Measurements from ENCODE around the gene RNF182.

Gene RNF182

DNA sequence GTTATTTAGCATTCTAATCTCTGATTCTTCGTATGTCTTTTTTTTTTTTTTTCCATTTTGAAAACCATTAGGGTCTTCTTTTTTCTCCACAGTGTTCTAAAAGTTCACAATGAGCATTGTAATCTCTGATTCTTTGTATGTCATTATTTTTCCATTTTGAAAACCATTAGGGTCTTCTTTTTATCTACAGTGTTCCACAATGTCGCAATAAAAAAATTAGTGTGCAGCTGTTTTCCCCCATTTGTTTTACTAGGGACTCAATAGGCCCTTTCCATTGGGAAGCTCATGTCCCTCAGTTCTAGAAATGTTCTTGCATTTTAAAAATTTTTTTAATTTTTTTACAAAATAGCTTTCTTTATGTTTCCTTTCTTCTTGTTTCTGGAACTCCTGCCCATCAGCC lies 64.2 kb downstream of the RNF182 start:
- no peak for DNase-seq
- H3K4me1 Mint-ChIP-seq = no peaks in the 10 kb centered on the region
- H3K27me3 Mint-ChIP-seq = peaks cover 25% of the 10 kb centered on the region
- no peaks in the 10 kb centered on the region for H3K36me3 Mint-ChIP-seq
- CTCF ChIA-PET = interaction anchor here (0.7 kb wide), 1 partner anchor 32 kb away, joined by 3 read pairs; no protein-coding TSS in a partner anchor
- H3K4me3 Mint-ChIP-seq = no peak overlapping the region
- H3K27ac Mint-ChIP-seq = no peak overlapping the region
- H3K9me3 Mint-ChIP-seq = no peaks in the 10 kb centered on the region

DNA sequence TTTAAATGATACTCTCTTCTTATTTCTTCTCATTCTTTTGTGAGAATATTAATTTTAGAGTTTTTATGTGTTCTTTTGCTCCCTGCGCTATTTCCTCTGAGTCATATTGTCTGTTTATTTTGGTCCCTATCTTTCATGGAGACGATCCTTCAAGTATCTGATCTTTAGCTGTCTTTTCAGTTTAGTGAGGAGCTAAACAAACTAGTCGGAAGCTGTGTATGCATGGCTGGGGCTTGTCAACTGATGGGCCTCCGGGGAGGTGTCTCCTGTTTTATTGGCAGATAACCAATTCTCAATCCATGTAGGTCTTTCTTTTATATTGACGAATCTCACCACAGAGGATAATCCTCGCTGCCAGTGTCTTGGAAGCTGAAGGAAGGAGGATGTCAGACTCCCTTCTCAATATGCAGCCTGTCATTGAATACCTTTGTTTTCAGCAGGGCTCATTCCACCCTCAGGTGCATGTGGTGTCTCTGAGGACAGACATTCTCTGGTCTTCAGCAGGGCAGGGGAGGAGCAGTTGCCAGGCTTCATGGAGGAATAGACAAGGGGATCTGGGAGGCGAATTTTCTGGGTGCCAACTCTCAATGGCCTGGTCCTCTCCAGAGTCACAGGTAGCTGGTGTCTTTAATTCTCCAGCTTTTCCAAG lies 64.9 kb downstream of the RNF182 start:
- H3K4me3 Mint-ChIP-seq = no peak overlapping the region
- no peak for DNase-seq
- peaks cover 23% of the 10 kb centered on the region for H3K27me3 Mint-ChIP-seq
- CTCF ChIA-PET = interaction anchor here (0.7 kb wide), 1 partner anchor 31 kb away, joined by 3 read pairs; no protein-coding TSS in a partner anchor
- no peaks in the 10 kb centered on the region for H3K9me3 Mint-ChIP-seq
- H3K36me3 Mint-ChIP-seq = no peaks in the 10 kb centered on the region
- H3K4me1 Mint-ChIP-seq = no peaks in the 10 kb centered on the region
- no peak overlapping the region for H3K27ac Mint-ChIP-seq

- no peak for DNase-seq
- H3K27ac Mint-ChIP-seq = no peak overlapping the region
- no peaks in the 10 kb centered on the region for H3K4me1 Mint-ChIP-seq
- H3K9me3 Mint-ChIP-seq = no peaks in the 10 kb centered on the region
- H3K4me3 Mint-ChIP-seq = no peak overlapping the region
- peaks cover 24% of the 10 kb centered on the region for H3K27me3 Mint-ChIP-seq
- CTCF ChIA-PET = no interaction called here
- no peaks in the 10 kb centered on the region for H3K36me3 Mint-ChIP-seq
Observed at GRCh38 chr6:13990796-13991195, 66.0 kb downstream of the RNF182 start.

GRCh38 chr6:13991393-13991792 lies 66.6 kb downstream of the RNF182 start:
- no peak overlapping the region for H3K27ac Mint-ChIP-seq
- DNase-seq = no peak
- no peak overlapping the region for H3K4me3 Mint-ChIP-seq
- H3K36me3 Mint-ChIP-seq = no peaks in the 10 kb centered on the region
- peaks cover 22% of the 10 kb centered on the region for H3K27me3 Mint-ChIP-seq
- CTCF ChIA-PET = no interaction called here
- H3K9me3 Mint-ChIP-seq = no peaks in the 10 kb centered on the region
- no peaks in the 10 kb centered on the region for H3K4me1 Mint-ChIP-seq

GRCh38 chr6:13992417-13993055 lies 67.8 kb downstream of the RNF182 start:
- H3K36me3 Mint-ChIP-seq = no peaks in the 10 kb centered on the region
- DNase-seq = no peak
- H3K27ac Mint-ChIP-seq = no peak overlapping the region
- H3K27me3 Mint-ChIP-seq = peaks cover 21% of the 10 kb centered on the region
- no peaks in the 10 kb centered on the region for H3K4me1 Mint-ChIP-seq
- no peaks in the 10 kb centered on the region for H3K9me3 Mint-ChIP-seq
- CTCF ChIA-PET = no interaction called here
- H3K4me3 Mint-ChIP-seq = no peak overlapping the region

DNA sequence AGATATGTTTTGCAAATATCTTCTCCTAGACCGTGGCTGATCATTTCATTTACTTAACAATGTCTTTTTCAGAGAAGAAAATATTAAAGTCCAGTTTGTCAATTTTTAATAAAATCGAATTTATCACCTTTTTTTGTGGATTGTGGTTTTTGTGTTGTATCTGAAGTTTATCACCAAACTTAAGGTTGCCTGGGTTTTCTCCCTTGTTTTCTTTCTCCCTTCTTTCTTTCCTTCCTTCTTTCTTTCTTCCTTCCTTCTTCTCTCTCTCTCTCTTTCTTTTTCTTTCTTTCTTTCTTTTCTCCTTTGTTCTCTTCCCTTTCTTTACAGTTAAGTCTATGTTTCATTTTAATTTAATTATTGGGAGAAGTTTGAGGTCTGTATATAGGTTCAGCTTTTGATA lies 68.7 kb downstream of the RNF182 start:
- CTCF ChIA-PET = no interaction called here
- Mint-ChIP-seq H3K9me3 (no peaks in the 10 kb centered on the region), H3K27ac (no peak overlapping the region), H3K27me3 (peaks cover 18% of the 10 kb centered on the region), H3K36me3 (no peaks in the 10 kb centered on the region), H3K4me3 (no peak overlapping the region), H3K4me1 (no peaks in the 10 kb centered on the region)
- no peak for DNase-seq

- no peaks in the 10 kb centered on the region for H3K9me3 Mint-ChIP-seq
- CTCF ChIA-PET = no interaction called here
- no peak overlapping the region for H3K27ac Mint-ChIP-seq
- no peak overlapping the region for H3K4me3 Mint-ChIP-seq
- H3K36me3 Mint-ChIP-seq = no peaks in the 10 kb centered on the region
- no peaks in the 10 kb centered on the region for H3K4me1 Mint-ChIP-seq
- H3K27me3 Mint-ChIP-seq = peaks cover 14% of the 10 kb centered on the region
- no peak for DNase-seq
Observed at GRCh38 chr6:13998356-13998755, 73.6 kb downstream of the RNF182 start.

DNA sequence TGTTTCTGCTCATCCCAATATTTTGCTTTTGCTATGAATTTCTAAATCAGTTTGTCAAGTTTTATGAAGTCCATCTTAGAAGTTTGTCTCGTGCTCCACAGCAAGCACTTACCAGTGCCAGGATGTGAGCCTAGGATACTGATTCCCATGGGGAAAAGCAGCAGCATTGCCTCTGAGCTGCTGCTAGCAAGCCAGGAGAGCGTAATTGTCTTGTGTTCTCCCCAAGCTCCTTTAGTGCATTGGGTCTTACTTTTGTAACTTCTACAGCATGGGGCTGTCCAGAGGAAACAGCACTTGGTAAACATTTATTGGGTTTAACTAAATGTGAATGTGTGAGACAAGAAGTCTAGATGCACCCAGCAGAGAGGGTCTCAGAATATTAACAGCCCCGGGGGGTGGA lies 76.1 kb downstream of the RNF182 start:
- Mint-ChIP-seq H3K36me3 (no peaks in the 10 kb centered on the region), H3K4me3 (no peak overlapping the region), H3K27me3 (peaks cover 12% of the 10 kb centered on the region), H3K9me3 (no peaks in the 10 kb centered on the region), H3K4me1 (no peaks in the 10 kb centered on the region), H3K27ac (no peak overlapping the region)
- DNase-seq = no peak
- CTCF ChIA-PET = no interaction called here

- H3K27ac Mint-ChIP-seq = no peak overlapping the region
- no peaks in the 10 kb centered on the region for H3K4me1 Mint-ChIP-seq
- no peaks in the 10 kb centered on the region for H3K36me3 Mint-ChIP-seq
- CTCF ChIA-PET = no interaction called here
- no peak overlapping the region for H3K4me3 Mint-ChIP-seq
- peaks cover 12% of the 10 kb centered on the region for H3K27me3 Mint-ChIP-seq
- no peak for DNase-seq
- no peaks in the 10 kb centered on the region for H3K9me3 Mint-ChIP-seq
Observed at GRCh38 chr6:14001329-14002012, 76.7 kb downstream of the RNF182 start.

DNA sequence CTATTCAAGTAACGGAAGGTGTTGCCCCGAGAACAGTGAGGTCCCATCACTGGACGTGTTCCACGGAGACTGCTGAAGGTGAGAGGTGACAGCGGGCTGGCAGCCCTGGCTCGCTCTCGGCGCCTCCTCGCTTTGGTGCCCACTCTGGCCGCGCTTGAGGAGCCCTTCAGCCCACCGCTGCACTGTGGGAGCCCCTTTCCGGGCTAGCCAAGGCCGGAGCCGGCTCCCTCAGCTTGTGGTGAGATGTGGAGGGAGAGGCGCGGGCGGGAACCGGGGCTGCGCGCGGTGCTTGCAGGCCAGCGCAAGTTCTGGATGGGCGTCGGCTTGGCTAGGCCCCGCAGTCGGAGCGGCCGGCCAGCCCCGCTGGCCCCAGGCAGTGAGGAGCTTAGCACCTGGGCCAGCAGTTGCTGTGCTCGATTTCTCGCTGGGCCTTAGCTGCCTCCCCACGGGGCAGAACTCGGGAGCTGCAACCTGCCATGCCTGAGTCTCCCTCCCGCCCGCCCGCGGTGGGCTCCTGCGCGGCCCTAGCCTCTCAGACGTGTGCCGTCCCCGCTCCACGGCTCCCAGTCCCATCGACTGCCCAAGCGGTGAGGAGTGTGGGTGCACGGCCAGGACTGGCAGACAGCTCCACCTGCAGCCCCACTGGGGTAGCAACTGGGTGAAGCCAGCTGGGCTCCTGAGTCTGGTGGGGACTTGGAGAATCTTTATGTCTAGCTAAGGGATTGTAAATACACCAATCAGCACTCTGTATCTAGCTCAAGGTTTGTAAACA lies 77.6 kb downstream of the RNF182 start:
- Mint-ChIP-seq H3K27me3 (peaks cover 12% of the 10 kb centered on the region), H3K9me3 (no peaks in the 10 kb centered on the region), H3K4me1 (no peaks in the 10 kb centered on the region), H3K27ac (no peak overlapping the region), H3K36me3 (no peaks in the 10 kb centered on the region), H3K4me3 (no peak overlapping the region)
- DNase-seq = no peak
- CTCF ChIA-PET = no interaction called here

- Mint-ChIP-seq H3K4me1 (no peaks in the 10 kb centered on the region), H3K27me3 (peaks cover 7% of the 10 kb centered on the region), H3K36me3 (no peaks in the 10 kb centered on the region), H3K4me3 (no peak overlapping the region), H3K27ac (no peak overlapping the region), H3K9me3 (no peaks in the 10 kb centered on the region)
- DNase-seq = no peak
- CTCF ChIA-PET = no interaction called here
Observed at GRCh38 chr6:14004258-14004657, 79.5 kb downstream of the RNF182 start.

- no peak for DNase-seq
- Mint-ChIP-seq H3K36me3 (no peaks in the 10 kb centered on the region), H3K9me3 (no peaks in the 10 kb centered on the region), H3K27ac (no peak overlapping the region), H3K4me3 (no peak overlapping the region), H3K4me1 (no peaks in the 10 kb centered on the region), H3K27me3 (peaks cover 22% of the 10 kb centered on the region)
- CTCF ChIA-PET = no interaction called here
Observed at GRCh38 chr6:14008809-14009208, 84.1 kb downstream of the RNF182 start.

DNA sequence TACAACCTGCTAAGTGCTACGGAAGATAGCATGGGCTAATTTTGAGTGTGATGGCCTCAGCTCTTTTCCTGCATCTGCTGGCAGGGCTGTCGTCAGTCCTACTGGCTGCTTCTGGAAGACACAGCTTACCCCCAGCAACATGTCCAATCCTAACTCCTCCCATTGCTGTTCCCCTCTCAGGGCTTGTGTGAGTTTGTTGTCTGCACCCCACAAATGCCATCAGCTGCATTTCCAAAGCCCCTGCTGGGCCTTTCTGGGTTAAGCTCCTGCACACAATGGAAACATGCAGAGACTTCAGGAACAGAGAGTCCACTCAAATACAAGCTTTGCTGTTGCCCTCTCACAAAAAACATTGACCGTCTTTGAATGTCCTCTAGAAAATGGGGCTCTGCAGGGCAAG lies 84.7 kb downstream of the RNF182 start:
- CTCF ChIA-PET = no interaction called here
- H3K27ac Mint-ChIP-seq = no peak overlapping the region
- no peaks in the 10 kb centered on the region for H3K9me3 Mint-ChIP-seq
- H3K4me3 Mint-ChIP-seq = no peak overlapping the region
- peaks cover 27% of the 10 kb centered on the region for H3K27me3 Mint-ChIP-seq
- no peak for DNase-seq
- H3K36me3 Mint-ChIP-seq = no peaks in the 10 kb centered on the region
- no peaks in the 10 kb centered on the region for H3K4me1 Mint-ChIP-seq

DNA sequence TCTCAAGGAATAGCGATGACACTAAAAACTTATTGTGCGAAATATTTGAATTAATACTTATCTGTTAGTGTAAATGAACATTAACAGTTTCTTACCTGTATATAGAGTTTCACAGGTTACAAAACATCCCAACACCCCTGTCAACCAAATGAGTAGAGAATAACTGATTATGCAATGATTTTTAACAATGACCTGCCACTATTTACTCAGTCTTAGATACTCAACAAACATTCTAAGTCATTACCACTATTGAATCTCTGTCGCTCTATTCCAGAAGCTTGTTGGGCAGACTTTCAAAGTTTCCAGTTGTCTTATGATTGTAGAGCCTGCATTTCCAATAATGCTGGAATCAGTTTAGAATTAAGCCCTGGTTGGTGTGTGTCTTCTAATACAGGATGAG lies 85.5 kb downstream of the RNF182 start:
- Mint-ChIP-seq H3K27ac (no peak overlapping the region), H3K4me3 (no peak overlapping the region), H3K27me3 (peaks cover 27% of the 10 kb centered on the region), H3K36me3 (no peaks in the 10 kb centered on the region), H3K4me1 (no peaks in the 10 kb centered on the region), H3K9me3 (no peaks in the 10 kb centered on the region)
- DNase-seq = no peak
- CTCF ChIA-PET = no interaction called here
